Heart left ventricle (tissue), 16 donors: ENCODE results near the gene MRPL19. TPM values are rescaled to one million over a fixed set of nuclear protein-coding genes. Genes with fewer than 3 reads are reported as not detected.

Experiments
- ATAC-seq, 4 donors: fragments of 200-7000 bp; cut with Tn5 transposase; one replicate each; pipeline ENCODE4 v1.9.1; 2020 to 2022; ENCODE audit warnings: moderate library complexity in 4 of 4, mild to moderate bottlenecking in 3 of 4, moderate number of reproducible peaks in 1 of 4
- DNase-seq, 5 donors: peaks; one replicate each; pipeline ENCODE4 v3.0.0-alpha.2; 2020
- H3K27ac ChIP-seq, 12 donors: fragments of 200-600 bp; sonication (generic) in 4 of 12; one replicate each; pipeline versions ENCODE4 v1.5.0 to v1.8.0; 2016 to 2022; ENCODE audit warnings: mild to moderate bottlenecking in 2 of 12
- H3K27me3 ChIP-seq, 9 donors: fragments of 200-600 bp; sonication (generic) in 2 of 9; one replicate each; pipeline versions ENCODE4 v1.5.1 to v1.8.0; 2016 to 2022; ENCODE audit warnings: mild to moderate bottlenecking in 3 of 9
- H3K36me3 ChIP-seq, 9 donors: fragments of 200-600 bp; sonication (generic) in 2 of 9; one replicate each; pipeline versions ENCODE4 v1.5.0 to v1.8.0; 2018 to 2022; ENCODE audit warnings: mild to moderate bottlenecking in 2 of 9
- H3K4me1 ChIP-seq, 12 donors: fragments of 200-600 bp; sonication (generic) in 4 of 12; one replicate each; pipeline versions ENCODE4 v1.5.0 to v1.8.0; 2016 to 2022; ENCODE audit warnings: mild to moderate bottlenecking in 3 of 12
- H3K4me3 ChIP-seq, 12 donors: fragments of 200-600 bp; sonication (generic) in 4 of 12; one replicate each; pipeline versions ENCODE4 v1.5.0 to v1.8.0; 2017 to 2022; ENCODE audit warnings: mild to moderate bottlenecking in 9 of 12, moderate library complexity in 4 of 12
- H3K9me3 ChIP-seq, 12 donors: fragments of 200-600 bp; sonication (generic) in 4 of 12; one replicate each; pipeline versions ENCODE4 v1.5.0 to v1.8.0; 2016 to 2022; ENCODE audit warnings: mild to moderate bottlenecking in 1 of 12
- CTCF ChIP-seq, 12 donors: fragments of 200-600 bp; sonication (generic) in 4 of 12; IDR thresholded peaks; one replicate each; pipeline versions ENCODE4 v1.5.0 to v1.8.0; 2018 to 2022; ENCODE audit warnings: antibody characterized with exemption in 12 of 12, mild to moderate bottlenecking in 5 of 12
- POLR2A ChIP-seq, 2 donors: fragments of 450-650 bp; IDR thresholded peaks; one replicate each; pipeline ENCODE4 v1.6.1; 2017; ENCODE audit warnings: antibody characterized with exemption in 2 of 2, mild to moderate bottlenecking in 2 of 2, moderate library complexity in 2 of 2
- WGBS, 4 donors: extraction: QIAGEN DNeasy Blood & Tissue Kit in 2 of 4; methylation state at CpG; one replicate each; pipeline versions ENCODE4 v1.1.5 to v1.1.7; 2013 to 2018; 5-methylcytosine and 5-hydroxymethylcytosine counted together
- intact Hi-C, 10 donors: fragments of 100-400 bp; cut with DNase I; formaldehyde crosslinking; loops; one replicate each; pipeline versions ENCODE4 v1.11.1 to v1.14.2; 2022
- polyA plus RNA-seq, 2 donors: library from polyadenylated mRNA; stranded (reverse); fragments of 200-250 nt; gene quantifications; one replicate each; pipeline ENCODE4 v1.2.3, GENCODE V29; 2013
- total RNA-seq, 9 donors: library from RNA; depleted of rRNA in 2 of 9; stranded (reverse); fragments of >200 nt in 2 of 9; fragmentation: NEBNext Ultra II Directional in 3 of 9; extraction: Animal tissue kit (Norgen Biotek cat#: 25700) in 3 of 9; gene quantifications; one replicate each; pipeline versions ENCODE4 v1.1.0 to v1.2.4, GENCODE V29; 2016 to 2023
- donor health status: ischemic (EF 13 %, LVEDD 7.1; RV severe dilation, severe dysfunction).
- donor health status: healthy with polysubstance abuse.
- donor health status: DM: no; HTN: yes; CAD: no.
- donor health status: DM: no; HTN: no; CAD: no.
- donor health status: ischemic (EF 25% LVEDD 6.9; RV normal size, moderate dysfunction).
- donor health status: ischemic (EF 25% LVEDD 5.7; RV mildly dilated, moderate dysfunction).
- donor health status: healthy.
- donor health status: DM: yes; HTN: yes; CAD: no.
- donor health status: ischemic (EF 35%, LVEDD 5.7; RV mildly dilated, moderate dysfunction).
- donor health status: nonischemic (EF 11% LVEDD 7.7; RV severe dilation, severe dysfunction).
- donor health status: DM: yes; HTN: yes; CAD: no.
- donor health status: PGD.
- donor health status: ischemic (EF 29% LVEDD 5.4; RV normal size, mild dysfunction).
- donor health status: nonischemic (EF 23%, LVEDD 6.1; RV moderate dilation, normal function).

The MRPL19 gene
- total and polyA plus RNA-seq, 11 donors: 19.7 to 82.8 (median 56.4) TPM

DNA sequence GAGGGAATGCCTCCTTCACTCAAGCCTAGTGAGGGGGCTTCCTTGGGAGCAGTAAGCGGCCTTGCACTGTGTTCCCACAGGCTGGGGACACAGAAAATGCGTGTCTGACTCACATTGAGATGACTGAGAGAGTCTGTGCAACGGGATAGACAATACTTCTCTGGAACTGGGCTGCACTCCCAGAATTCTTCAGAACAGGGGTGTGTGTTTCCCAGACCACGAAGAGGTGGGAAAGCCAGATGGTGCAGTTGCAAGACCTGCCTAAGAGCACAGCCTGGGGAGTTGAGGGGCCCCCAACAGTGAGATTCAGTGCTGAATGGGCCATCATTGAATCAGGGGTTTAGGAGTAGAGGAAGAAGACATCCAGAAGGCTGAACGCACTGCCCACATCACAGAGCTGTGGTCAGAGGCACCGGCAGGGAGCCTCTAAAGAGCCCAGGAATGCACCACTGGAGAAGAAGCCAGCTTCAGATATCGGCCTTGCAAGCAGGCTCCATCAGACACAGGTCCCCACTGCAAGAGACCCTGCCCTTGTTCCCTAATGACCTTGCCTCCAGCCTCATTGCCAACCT, 36.6 kb upstream of the MRPL19 start:
- intact Hi-C loops: loop anchor here (1.0 to 10.0 kb wide), 8 partner anchors 143 to 918 kb away; no protein-coding TSS in a partner anchor
- DNase-seq: no peak
- WGBS, 4 donors: 72 to 82% (median 76%) methylated on average over 4 to 7 of the region's 7 CpGs
- TF ChIP-seq CTCF (IDR thresholded peaks at IDR 0.05) (no peak), POLR2A (IDR thresholded peaks at IDR 0.05) (no peak)
- no peak for ATAC-seq
- H3K36me3 ChIP-seq: no peaks in the 10 kb centered on the region
- peaks cover 0 to 5% (median 2%) of the 10 kb centered on the region in 12 donors for H3K4me1 ChIP-seq
- no peaks in the 10 kb centered on the region for H3K9me3 ChIP-seq
- H3K4me3 ChIP-seq: no peak overlapping the region
- H3K27ac ChIP-seq: no peak overlapping the region
- peaks cover 0 to 42% (median 18%) of the 10 kb centered on the region in 9 donors for H3K27me3 ChIP-seq

GRCh38 chr2:75610671-75611070, 35.9 kb upstream of the MRPL19 start:
- Histone ChIP-seq H3K4me1 (peaks cover 0 to 5% (median 2%) of the 10 kb centered on the region in 12 donors), H3K36me3 (no peaks in the 10 kb centered on the region), H3K4me3 (no peak overlapping the region), H3K27me3 (peaks cover 0 to 37% (median 18%) of the 10 kb centered on the region in 9 donors), H3K9me3 (no peaks in the 10 kb centered on the region), H3K27ac (no peak overlapping the region)
- no peak for ATAC-seq
- 71 to 84% (median 79%) methylated on average over 4 of the region's 4 CpGs for WGBS, 4 donors
- intact Hi-C loops: loop anchor here in 3 of 10 donors (2.0 to 10.0 kb wide), 3 partner anchors 146 to 693 kb away; no protein-coding TSS in a partner anchor
- DNase-seq: no peak
- TF ChIP-seq CTCF (IDR thresholded peaks at IDR 0.05): no peak
- TF ChIP-seq POLR2A (IDR thresholded peaks at IDR 0.05): no peak

DNA sequence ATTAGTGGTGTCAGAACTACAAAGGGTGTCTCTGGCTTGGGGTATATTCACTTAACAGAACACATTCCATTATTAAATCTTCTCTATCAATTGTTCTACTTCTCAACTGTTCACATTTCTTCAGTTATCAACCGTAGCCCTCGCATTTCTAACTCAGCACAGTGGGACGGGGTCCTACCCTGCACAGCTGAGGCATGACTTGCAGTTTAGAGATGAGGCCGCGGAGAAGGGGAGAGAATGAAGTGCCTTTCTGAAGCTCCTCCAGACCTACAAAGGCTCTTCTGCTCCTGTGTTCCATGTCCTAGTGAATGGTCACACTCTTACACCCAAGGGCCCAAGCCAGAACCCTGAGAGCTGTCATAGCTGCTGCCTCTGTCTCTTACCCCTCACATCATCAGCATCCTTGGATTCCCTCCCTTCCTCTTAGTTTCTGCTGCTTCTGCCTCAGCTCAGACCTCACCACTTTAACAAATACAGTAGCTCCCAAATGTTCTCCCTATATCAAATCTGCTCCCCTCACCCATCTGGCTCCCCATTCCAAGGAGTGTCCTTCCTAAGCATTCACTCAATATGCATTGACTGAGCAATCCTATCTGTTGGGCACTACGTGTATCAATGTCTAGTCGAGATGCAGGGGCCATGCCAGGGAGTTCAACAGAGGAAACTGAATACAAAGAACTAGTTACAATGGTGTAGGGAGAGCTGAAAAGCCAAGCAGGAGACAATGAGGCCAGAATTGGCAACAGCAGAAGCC, 34.3 kb upstream of the MRPL19 start:
- peaks cover 0 to 5% (median 2%) of the 10 kb centered on the region in 12 donors for H3K4me1 ChIP-seq
- WGBS, 4 donors: 80 to 88% (median 86%) methylated on average over 7 of the region's 7 CpGs
- intact Hi-C loops: loop anchor here in 2 of 10 donors (5.0 to 10.0 kb wide), 2 partner anchors 687 to 695 kb away; no protein-coding TSS in a partner anchor
- no peak overlapping the region for H3K27ac ChIP-seq
- H3K9me3 ChIP-seq: peaks cover 0 to 6% (median 0%) of the 10 kb centered on the region in 12 donors
- DNase-seq (no peak), ATAC-seq (no peak)
- no peak overlapping the region for H3K4me3 ChIP-seq
- H3K27me3 ChIP-seq: peaks cover 0 to 30% (median 16%) of the 10 kb centered on the region in 9 donors
- TF ChIP-seq CTCF (IDR thresholded peaks at IDR 0.05) (no peak), POLR2A (IDR thresholded peaks at IDR 0.05) (no peak)
- H3K36me3 ChIP-seq: no peaks in the 10 kb centered on the region

- H3K4me3 ChIP-seq: no peak overlapping the region
- peaks cover 0 to 25% (median 13%) of the 10 kb centered on the region in 9 donors for H3K27me3 ChIP-seq
- DNase-seq (no peak), ATAC-seq (peak in 1 of 4 donors; percentile 14)
- H3K9me3 ChIP-seq: peaks cover 0 to 6% (median 0%) of the 10 kb centered on the region in 12 donors
- intact Hi-C loops: loop anchor here in 2 of 10 donors (5.0 to 10.0 kb wide), 2 partner anchors 688 to 696 kb away; no protein-coding TSS in a partner anchor
- TF ChIP-seq POLR2A (IDR thresholded peaks at IDR 0.05): no peak
- no peak for TF ChIP-seq CTCF (IDR thresholded peaks at IDR 0.05)
- H3K4me1 ChIP-seq: peaks cover 0 to 5% (median 2%) of the 10 kb centered on the region in 12 donors
- WGBS, 4 donors: 71 to 76% (median 74%) methylated on average over 5 of the region's 5 CpGs
- no peak overlapping the region for H3K27ac ChIP-seq
- H3K36me3 ChIP-seq: no peaks in the 10 kb centered on the region
These were observed 33.7 kb upstream of the MRPL19 start for GRCh38 chr2:75612862-75613243.
